ENCODE results near the gene KAZN.

DNA sequence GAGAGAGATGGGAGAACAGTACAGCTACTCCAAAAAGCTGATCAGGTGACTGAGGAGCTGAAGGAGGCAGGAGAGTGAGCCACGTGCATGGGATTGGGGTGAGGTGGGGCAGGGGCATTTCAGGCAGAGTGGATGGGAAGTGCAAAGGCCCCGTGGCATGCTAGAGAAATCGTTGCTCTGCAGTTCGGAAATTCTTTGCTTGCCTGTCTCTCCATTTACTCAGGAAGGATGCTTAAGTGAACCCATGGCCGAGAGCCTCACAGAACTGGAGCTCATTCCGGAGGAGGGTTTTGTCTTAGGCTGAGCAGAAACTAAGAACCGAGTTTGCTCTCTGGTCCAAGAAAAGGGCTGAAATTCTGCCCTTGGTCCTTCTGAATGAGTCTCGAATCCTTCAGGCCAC is 415.3 kb downstream of the KAZN start:
- TF ChIP-seq, protein P1, sequence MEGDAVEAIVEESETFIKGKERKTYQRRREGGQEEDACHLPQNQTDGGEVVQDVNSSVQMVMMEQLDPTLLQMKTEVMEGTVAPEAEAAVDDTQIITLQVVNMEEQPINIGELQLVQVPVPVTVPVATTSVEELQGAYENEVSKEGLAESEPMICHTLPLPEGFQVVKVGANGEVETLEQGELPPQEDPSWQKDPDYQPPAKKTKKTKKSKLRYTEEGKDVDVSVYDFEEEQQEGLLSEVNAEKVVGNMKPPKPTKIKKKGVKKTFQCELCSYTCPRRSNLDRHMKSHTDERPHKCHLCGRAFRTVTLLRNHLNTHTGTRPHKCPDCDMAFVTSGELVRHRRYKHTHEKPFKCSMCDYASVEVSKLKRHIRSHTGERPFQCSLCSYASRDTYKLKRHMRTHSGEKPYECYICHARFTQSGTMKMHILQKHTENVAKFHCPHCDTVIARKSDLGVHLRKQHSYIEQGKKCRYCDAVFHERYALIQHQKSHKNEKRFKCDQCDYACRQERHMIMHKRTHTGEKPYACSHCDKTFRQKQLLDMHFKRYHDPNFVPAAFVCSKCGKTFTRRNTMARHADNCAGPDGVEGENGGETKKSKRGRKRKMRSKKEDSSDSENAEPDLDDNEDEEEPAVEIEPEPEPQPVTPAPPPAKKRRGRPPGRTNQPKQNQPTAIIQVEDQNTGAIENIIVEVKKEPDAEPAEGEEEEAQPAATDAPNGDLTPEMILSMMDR (IDR thresholded peaks at IDR 0.05 in 8 of 11, conservative IDR thresholded peaks at IDR 0.05 in 3 of 11) = no peak
- TF ChIP-seq POLR2AphosphoS5 (IDR thresholded peaks at IDR 0.05) = no peak
